ENCODE measurements around the gene C16orf92. TPM values are rescaled to one million over a fixed set of nuclear protein-coding genes. Genes with fewer than 3 reads are reported as not detected.
"Not testable (repeated sequence)": the region's sequence is repeated elsewhere in the genome, so short reads cannot be mapped to it uniquely, and the experiment has no call there.

The C16orf92 gene
- total RNA-seq, 1 donor from 2014 or later = not detected

GRCh38 chr16:30033270-30033669, 10.3 kb downstream of the C16orf92 start:
- peaks cover 12% of the 10 kb centered on the region for H3K27me3 Mint-ChIP-seq (ENCODE audit: insufficient read depth, low read depth)
- H3K4me1 ChIP-seq = peaks cover 16% of the 10 kb centered on the region
- no peak overlapping the region for H3K4me3 Mint-ChIP-seq
- H3K27ac Mint-ChIP-seq = no peak overlapping the region
- peaks cover 21% of the 10 kb centered on the region for H4K20me1 ChIP-seq (ENCODE audit: low read depth)
- no peak for DNase-seq (ENCODE audit: low spot score)
- H3K27ac ChIP-seq = no peak overlapping the region
- H3K4me3 ChIP-seq = no peak overlapping the region
- TF ChIP-seq EZH2phosphoT487 (IDR thresholded peaks at IDR 0.05) = no peak
- TF ChIP-seq EZH2 (IDR thresholded peaks at IDR 0.05) = no peak
- TF ChIP-seq CTCF (IDR thresholded peaks at IDR 0.05) = no peak
- no peaks in the 10 kb centered on the region for H3K36me3 ChIP-seq
- peaks cover 2% of the 10 kb centered on the region for H3K9me3 Mint-ChIP-seq
- no peaks in the 10 kb centered on the region for H3K36me3 Mint-ChIP-seq
- H3K79me2 ChIP-seq (ENCODE audit: low read depth) = no peaks in the 10 kb centered on the region
- H3K4me2 ChIP-seq = no peak overlapping the region
- H3F3A ChIP-seq (ENCODE audit: low read depth) = peaks cover 18% of the 10 kb centered on the region
- no peak overlapping the region for H3K9ac ChIP-seq
- no peak overlapping the region for H2AFZ ChIP-seq (replicated peaks)
- H3K4me1 Mint-ChIP-seq = peaks cover 27% of the 10 kb centered on the region
- H3K27me3 ChIP-seq = peaks cover 46% of the 10 kb centered on the region
- no peaks in the 10 kb centered on the region for H3K9me3 ChIP-seq (ENCODE audit: low read depth)

- no peaks in the 10 kb centered on the region for H3F3A ChIP-seq (ENCODE audit: low read depth)
- no peak overlapping the region for H3K4me3 Mint-ChIP-seq
- H2AFZ ChIP-seq (replicated peaks) = no peak overlapping the region
- peaks cover 2% of the 10 kb centered on the region for H3K9me3 Mint-ChIP-seq
- peaks cover 39% of the 10 kb centered on the region for H3K27me3 ChIP-seq
- H3K4me2 ChIP-seq = no peak overlapping the region
- H3K36me3 ChIP-seq = no peaks in the 10 kb centered on the region
- H3K4me1 Mint-ChIP-seq = no peaks in the 10 kb centered on the region
- no peak overlapping the region for H3K27ac ChIP-seq
- no peaks in the 10 kb centered on the region for H3K79me2 ChIP-seq (ENCODE audit: low read depth)
- H3K9me3 ChIP-seq (ENCODE audit: low read depth) = no peaks in the 10 kb centered on the region
- no peak overlapping the region for H3K27ac Mint-ChIP-seq
- H3K4me3 ChIP-seq = no peak overlapping the region
- no peak for DNase-seq (ENCODE audit: low spot score)
- TF ChIP-seq EZH2 (IDR thresholded peaks at IDR 0.05) (no peak), EZH2phosphoT487 (IDR thresholded peaks at IDR 0.05) (no peak), CTCF (IDR thresholded peaks at IDR 0.05) (no peak)
- no peaks in the 10 kb centered on the region for H3K36me3 Mint-ChIP-seq
- no peaks in the 10 kb centered on the region for H3K4me1 ChIP-seq
- H3K9ac ChIP-seq = no peak overlapping the region
- H4K20me1 ChIP-seq (ENCODE audit: low read depth) = no peaks in the 10 kb centered on the region
- H3K27me3 Mint-ChIP-seq (ENCODE audit: insufficient read depth, low read depth) = peaks cover 9% of the 10 kb centered on the region
These were observed 17.2 kb downstream of the C16orf92 start for GRCh38 chr16:30040221-30040620.

GRCh38 chr16:30040690-30041089, 17.7 kb downstream of the C16orf92 start:
- not testable (repeated sequence) for H3K27me3 Mint-ChIP-seq (ENCODE audit: insufficient read depth, low read depth); H3K4me3 ChIP-seq; H3K4me3 Mint-ChIP-seq; H3K4me2 ChIP-seq; H3K27ac Mint-ChIP-seq; H2AFZ ChIP-seq (replicated peaks); H3K79me2 ChIP-seq (ENCODE audit: low read depth); H3K4me1 ChIP-seq; H3F3A ChIP-seq (ENCODE audit: low read depth); H3K4me1 Mint-ChIP-seq; H3K27ac ChIP-seq; H3K9me3 Mint-ChIP-seq; H4K20me1 ChIP-seq (ENCODE audit: low read depth); H3K9ac ChIP-seq; H3K9me3 ChIP-seq (ENCODE audit: low read depth); H3K36me3 Mint-ChIP-seq; H3K36me3 ChIP-seq; DNase-seq (ENCODE audit: low spot score)
- peaks cover 34% of the 10 kb centered on the region for H3K27me3 ChIP-seq

GRCh38 chr16:30041841-30042240, 18.8 kb downstream of the C16orf92 start:
- Histone ChIP-seq H3K27ac (no peak overlapping the region), H3K4me1 (no peaks in the 10 kb centered on the region), H3K36me3 (no peaks in the 10 kb centered on the region), H3K9me3 (ENCODE audit: low read depth) (no peaks in the 10 kb centered on the region), H3K9ac (no peak overlapping the region), H3F3A (ENCODE audit: low read depth) (no peaks in the 10 kb centered on the region), H3K27me3 (peaks cover 23% of the 10 kb centered on the region), H3K4me2 (no peak overlapping the region), H3K4me3 (no peak overlapping the region), H3K79me2 (ENCODE audit: low read depth) (no peaks in the 10 kb centered on the region), H2AFZ (replicated peaks) (no peak overlapping the region), H4K20me1 (ENCODE audit: low read depth) (no peaks in the 10 kb centered on the region)
- no peak overlapping the region for H3K27ac Mint-ChIP-seq
- no peaks in the 10 kb centered on the region for H3K9me3 Mint-ChIP-seq
- H3K36me3 Mint-ChIP-seq = no peaks in the 10 kb centered on the region
- no peak overlapping the region for H3K4me3 Mint-ChIP-seq
- TF ChIP-seq CTCF (IDR thresholded peaks at IDR 0.05) = peak; percentile 48
- TF ChIP-seq EZH2 (IDR thresholded peaks at IDR 0.05) = no peak
- H3K27me3 Mint-ChIP-seq (ENCODE audit: insufficient read depth, low read depth) = peaks cover 10% of the 10 kb centered on the region
- DNase-seq (ENCODE audit: low spot score) = no peak
- H3K4me1 Mint-ChIP-seq = no peaks in the 10 kb centered on the region

Data from neural progenitor cell (in vitro differentiated cells).